Esophagus squamous epithelium (tissue), 5 donors: ENCODE data around the gene ABCG4. TPM values are rescaled to one million over a fixed set of nuclear protein-coding genes. Genes with fewer than 3 reads are reported as not detected.
"Not testable (repeated sequence)": the region's sequence is repeated elsewhere in the genome, so short reads cannot be mapped to it uniquely, and the experiment has no call there.

ENCODE experiments used
- DNase-seq: peaks from one replicate; lab custom pipeline; 2025; lab: John Stamatoyannopoulos, UW
- H3K27ac ChIP-seq, 4 donors: fragments of 200-600 bp; sonication (generic); one replicate each; pipeline ENCODE4 v1.5.1; 2016 to 2019; ENCODE audit warnings: mild to moderate bottlenecking in 1 of 4
- H3K27me3 ChIP-seq, 4 donors: fragments of 200-600 bp; sonication (generic); 1 replicate in 3 of 4; 2 replicates in 1 of 4; pipeline versions ENCODE4 v1.5.1 to v1.6.0; 2017 to 2021; ENCODE audit warnings: antibody characterized with exemption in 1 of 4
- H3K36me3 ChIP-seq, 3 donors: fragments of 200-600 bp; sonication (generic); one replicate each; pipeline ENCODE4 v1.5.1; 2016 to 2019
- H3K4me1 ChIP-seq, 3 donors: fragments of 200-600 bp; sonication (generic); one replicate each; pipeline ENCODE4 v1.5.1; 2017 to 2019
- H3K4me3 ChIP-seq, 4 donors: fragments of 200-600 bp; sonication (generic); 1 replicate in 3 of 4; 2 replicates in 1 of 4; pipeline ENCODE4 v1.5.1; 2016 to 2019; ENCODE audit warnings: mild to moderate bottlenecking in 2 of 4, moderate library complexity in 1 of 4
- H3K9me3 ChIP-seq, 3 donors: fragments of 200-600 bp; sonication (generic); one replicate each; pipeline ENCODE4 v1.5.1; 2016 to 2019
- CTCF ChIP-seq, 6 experiments: fragments of 450-650 bp in 4 of 6; fragments of 200-600 bp in 2 of 6; sonication (generic) in 2 of 6; IDR thresholded peaks; one replicate each; pipeline ENCODE4 v1.5.1; 2016 to 2019; ENCODE audit warnings: antibody characterized with exemption in 6 of 6, mild to moderate bottlenecking in 4 of 6, moderate library complexity in 4 of 6
- POLR2A ChIP-seq, 4 donors: fragments of 450-650 bp; IDR thresholded peaks; one replicate each; pipeline ENCODE4 v1.6.1; 2017; ENCODE audit warnings: antibody characterized with exemption in 4 of 4, mild to moderate bottlenecking in 4 of 4, moderate library complexity in 3 of 4
- WGBS, 2 donors: methylation state at CpG; one replicate each; pipeline ENCODE4 v1.1.5; 2018; 5-methylcytosine and 5-hydroxymethylcytosine counted together
- intact Hi-C: fragments of 100-400 bp; cut with DNase I; formaldehyde crosslinking; loops from one replicate; pipeline ENCODE4 v1.15.0; 2022
- total RNA-seq, 4 donors: library from RNA; depleted of rRNA; stranded (reverse); fragments of >200 nt; gene quantifications; one replicate each; pipeline ENCODE4 v1.1.0, GENCODE V29; 2016
- donor health status: DM: yes; HTN: yes; CAD: no.

ABCG4 gene
- total RNA-seq, 4 donors from 2014 or later, result 0.15 to 0.94 (median 0.39) TPM

DNA sequence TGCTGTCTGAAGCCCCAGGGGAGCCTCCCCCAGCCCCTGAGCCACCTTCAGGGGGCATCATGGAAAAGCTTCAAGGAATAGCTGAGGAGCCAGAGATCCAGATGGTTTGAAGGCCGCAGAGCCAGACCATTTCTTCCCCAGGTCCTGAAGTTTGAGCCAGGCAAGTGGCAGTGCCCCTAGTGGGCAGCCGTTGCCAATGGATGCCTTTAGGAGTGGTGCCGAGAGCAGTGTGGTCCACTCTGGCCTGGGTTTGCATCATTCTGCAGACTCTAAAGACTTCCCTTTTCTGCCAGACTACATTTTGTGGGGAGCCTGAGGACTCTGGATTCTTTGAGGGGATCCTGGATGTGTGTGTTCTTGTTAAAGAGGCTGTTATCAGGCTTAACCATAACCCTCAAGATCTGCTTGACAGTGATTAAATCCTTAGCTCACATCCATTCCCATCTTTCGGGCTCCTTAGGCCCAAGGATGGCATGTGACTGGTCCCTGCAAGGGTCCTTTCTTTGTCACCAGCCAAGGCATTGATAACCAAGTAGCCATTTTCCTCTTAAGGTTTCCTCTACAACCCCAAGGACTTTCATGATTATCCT is 14.4 kb upstream of the ABCG4 start:
- no peaks in the 10 kb centered on the region for H3K27me3 ChIP-seq
- no peak for DNase-seq
- peak in 4 of 6 experiments; percentile 12 to 53 (median 35) for TF ChIP-seq CTCF (IDR thresholded peaks at IDR 0.05)
- no peak for TF ChIP-seq POLR2A (IDR thresholded peaks at IDR 0.05)
- no peak overlapping the region for H3K4me3 ChIP-seq
- 60 to 63% methylated on average over 1 to 4 of the region's 4 CpGs for WGBS, 2 donors
- H3K27ac ChIP-seq, result no peak overlapping the region
- H3K4me1 ChIP-seq, result no peaks in the 10 kb centered on the region
- H3K36me3 ChIP-seq, result peaks cover 24 to 54% (median 35%) of the 10 kb centered on the region in 3 donors
- intact Hi-C loops, result no loop called here
- no peaks in the 10 kb centered on the region for H3K9me3 ChIP-seq

GRCh38 chr11:119139276-119139675 is 9.6 kb upstream of the ABCG4 start:
- 85 to 90% methylated on average over 9 to 10 of the region's 10 CpGs for WGBS, 2 donors
- H3K9me3 ChIP-seq, H3K36me3 ChIP-seq, DNase-seq, H3K4me1 ChIP-seq, H3K4me3 ChIP-seq, intact Hi-C loops, H3K27ac ChIP-seq: not testable (repeated sequence)
- H3K27me3 ChIP-seq, result peaks cover 0 to 14% (median 0%) of the 10 kb centered on the region in 4 donors

DNA sequence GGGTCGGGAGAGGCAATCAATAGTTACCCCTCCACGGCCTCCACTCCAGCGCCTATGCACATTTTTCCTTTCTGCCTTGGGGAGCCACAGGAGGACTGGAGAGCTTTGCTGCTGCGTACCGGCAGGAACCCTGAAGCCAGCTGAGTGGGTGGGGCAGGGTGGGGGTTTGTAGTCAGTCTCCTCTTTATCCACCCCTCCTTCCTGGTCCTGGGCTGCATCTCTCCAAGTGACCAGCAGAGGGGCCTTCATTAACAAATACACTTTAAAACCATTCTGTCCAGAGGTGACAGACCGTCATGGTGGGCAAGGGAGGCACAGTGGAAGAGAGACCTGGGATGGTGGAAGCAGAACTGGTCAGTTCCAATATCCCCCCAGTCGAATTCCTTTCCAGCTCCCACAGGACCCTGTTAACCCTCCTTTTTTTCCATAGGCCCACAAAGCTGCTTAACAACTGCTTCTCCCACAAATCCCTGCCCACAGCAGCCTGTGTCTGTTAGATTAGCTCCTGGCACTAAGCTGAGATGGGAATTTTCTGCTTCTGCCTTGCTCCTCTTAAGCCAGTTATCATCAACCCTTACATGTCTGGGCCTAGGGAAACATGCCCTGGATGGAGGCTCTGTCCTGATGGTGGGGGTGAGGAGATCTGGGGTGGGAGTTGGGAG is 3.9 kb upstream of the ABCG4 start:
- Histone ChIP-seq H3K36me3 (no peaks in the 10 kb centered on the region), H3K4me3 (no peak overlapping the region), H3K27me3 (peaks cover 0 to 61% (median 0%) of the 10 kb centered on the region in 4 donors), H3K4me1 (peaks cover 8 to 31% (median 11%) of the 10 kb centered on the region in 3 donors), H3K9me3 (no peaks in the 10 kb centered on the region), H3K27ac (no peak overlapping the region)
- TF ChIP-seq CTCF (IDR thresholded peaks at IDR 0.05) (peak; percentile 26 to 67 (median 52)), POLR2A (IDR thresholded peaks at IDR 0.05) (no peak)
- no peak for DNase-seq
- intact Hi-C loops, result no loop called here
- WGBS, 2 donors, result 11 to 22% methylated on average over 3 of the region's 7 CpGs

GRCh38 chr11:119145551-119145950 is 3.3 kb upstream of the ABCG4 start:
- Histone ChIP-seq H3K36me3 (no peaks in the 10 kb centered on the region), H3K27me3 (peaks cover 0 to 60% (median 0%) of the 10 kb centered on the region in 4 donors), H3K4me3 (no peak overlapping the region), H3K27ac (no peak overlapping the region), H3K9me3 (no peaks in the 10 kb centered on the region), H3K4me1 (peaks cover 8 to 37% (median 11%) of the 10 kb centered on the region in 3 donors)
- no peak for TF ChIP-seq POLR2A (IDR thresholded peaks at IDR 0.05)
- no peak for TF ChIP-seq CTCF (IDR thresholded peaks at IDR 0.05)
- intact Hi-C loops, result no loop called here
- WGBS, 2 donors, result 50 to 70% methylated on average over 3 of the region's 3 CpGs
- DNase-seq, result no peak

DNA sequence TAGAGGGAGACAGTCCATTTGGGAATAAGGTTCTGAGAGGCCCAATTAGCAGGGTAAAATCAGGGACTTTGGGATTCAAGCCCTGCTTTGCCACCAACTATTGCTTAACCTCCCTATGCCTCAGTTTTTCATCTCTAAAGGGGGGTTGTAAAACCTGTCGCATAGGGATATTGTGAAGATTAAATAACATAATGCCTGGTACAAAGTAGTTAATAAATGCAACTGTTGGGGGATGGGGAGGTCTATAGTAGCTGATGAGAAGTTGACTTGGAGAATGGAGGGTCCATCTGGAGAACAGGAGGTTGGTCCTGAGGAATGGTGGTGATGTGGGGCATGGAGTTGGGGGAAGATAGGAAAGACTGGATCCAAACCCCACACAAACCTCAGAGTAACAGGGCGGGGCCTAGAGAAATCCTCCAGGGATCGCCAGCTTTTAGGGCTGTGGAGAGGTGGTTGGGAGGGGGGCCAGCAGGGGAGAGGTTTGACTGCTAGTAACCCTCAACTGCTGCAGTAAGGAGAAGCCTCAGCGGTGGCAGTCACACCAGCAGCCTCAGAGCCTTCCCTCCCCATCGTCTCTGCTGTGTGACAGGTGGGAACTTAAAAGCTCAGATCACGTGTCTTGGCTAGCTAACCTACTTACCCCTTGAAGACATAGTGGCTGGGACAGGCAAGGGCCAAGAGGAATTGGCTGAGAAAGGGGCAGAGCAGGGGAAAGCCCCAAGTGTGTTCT is 1.1 kb upstream of the ABCG4 start:
- no peaks in the 10 kb centered on the region for H3K9me3 ChIP-seq
- intact Hi-C loops, result no loop called here
- TF ChIP-seq POLR2A (IDR thresholded peaks at IDR 0.05) (no peak), CTCF (IDR thresholded peaks at IDR 0.05) (no peak)
- 49 to 57% methylated on average over 5 to 6 of the region's 6 CpGs for WGBS, 2 donors
- no peak for DNase-seq
- H3K4me3 ChIP-seq, result no peak overlapping the region
- no peak overlapping the region for H3K27ac ChIP-seq
- H3K27me3 ChIP-seq, result peaks cover 0 to 50% (median 0%) of the 10 kb centered on the region in 4 donors
- no peaks in the 10 kb centered on the region for H3K36me3 ChIP-seq
- peaks cover 8 to 44% (median 15%) of the 10 kb centered on the region in 3 donors for H3K4me1 ChIP-seq
